Measurements from ENCODE around the gene SERPIND1.

DNA sequence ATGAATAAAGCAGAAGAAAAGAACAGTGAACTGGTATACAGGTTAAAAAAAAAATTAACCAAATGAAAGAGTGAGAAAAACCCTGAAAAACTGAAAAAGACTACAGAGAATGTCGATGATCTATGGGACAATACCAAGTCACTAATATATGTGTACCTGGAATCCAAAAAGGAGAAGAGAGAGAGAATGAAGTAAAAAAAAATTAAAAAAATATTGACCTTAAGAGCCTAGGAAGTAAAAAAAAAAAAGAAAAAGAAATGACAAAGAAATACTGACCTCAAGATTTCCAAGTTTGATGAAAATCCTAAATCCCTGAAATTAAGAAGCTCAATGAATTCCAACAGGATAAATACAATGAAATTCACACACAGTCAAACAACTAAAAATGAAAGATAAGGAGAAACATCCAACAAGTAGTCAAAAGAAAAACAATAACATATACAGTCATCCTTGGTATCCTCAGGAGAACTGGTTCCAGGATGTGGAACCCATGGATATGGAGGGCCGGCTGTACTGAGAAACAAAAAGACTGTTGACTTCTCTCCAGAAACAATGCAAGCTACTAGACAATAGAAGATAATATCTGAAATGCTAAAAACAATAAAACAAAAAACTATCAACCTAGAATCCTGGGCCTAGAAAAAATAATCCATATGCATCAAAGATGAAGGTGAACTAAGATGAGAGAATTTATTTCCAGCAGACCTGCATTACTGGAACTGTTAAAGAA lies 33.5 kb upstream of the SERPIND1 start:
- no peak for TF ChIP-seq CTCF (IDR thresholded peaks at IDR 0.05)
- no peak for TF ChIP-seq POLR2A (IDR thresholded peaks at IDR 0.05)
